ENCODE measurements around the gene MSH2. TPM values are rescaled to one million over a fixed set of nuclear protein-coding genes. Genes with fewer than 3 reads are reported as not detected.
"Not testable (repeated sequence)": the region's sequence is repeated elsewhere in the genome, so short reads cannot be mapped to it uniquely, and the experiment has no call there.

The MSH2 gene
- total RNA-seq, 1 experiment from 2014 or later: 55.3 TPM

- Mint-ChIP-seq H3K4me3 (ENCODE audit: low read depth, unreplicated experiment) (no peak overlapping the region), H3K36me3 (ENCODE audit: insufficient read depth, unreplicated experiment) (no peaks in the 10 kb centered on the region), H3K27ac (ENCODE audit: unreplicated experiment) (no peak overlapping the region), H3K9me3 (ENCODE audit: low read depth, unreplicated experiment) (peaks cover 5% of the 10 kb centered on the region), H3K4me1 (ENCODE audit: low read depth, unreplicated experiment) (no peaks in the 10 kb centered on the region), H3K27me3 (ENCODE audit: unreplicated experiment) (peaks cover 12% of the 10 kb centered on the region)
- CTCF ChIA-PET: no interaction called here
- no peak for TF ChIP-seq CTCF (IDR thresholded peaks at IDR 0.05; ENCODE audit: unreplicated experiment)
- BruUV-seq (replicated peaks): no TSS peak
- no peak for DNase-seq
- intact Hi-C loops (cut with micrococcal nuclease; ENCODE audit: unreplicated experiment): no loop called here
Observed at GRCh38 chr2:47501374-47502200, 98.6 kb downstream of the MSH2 start.

DNA sequence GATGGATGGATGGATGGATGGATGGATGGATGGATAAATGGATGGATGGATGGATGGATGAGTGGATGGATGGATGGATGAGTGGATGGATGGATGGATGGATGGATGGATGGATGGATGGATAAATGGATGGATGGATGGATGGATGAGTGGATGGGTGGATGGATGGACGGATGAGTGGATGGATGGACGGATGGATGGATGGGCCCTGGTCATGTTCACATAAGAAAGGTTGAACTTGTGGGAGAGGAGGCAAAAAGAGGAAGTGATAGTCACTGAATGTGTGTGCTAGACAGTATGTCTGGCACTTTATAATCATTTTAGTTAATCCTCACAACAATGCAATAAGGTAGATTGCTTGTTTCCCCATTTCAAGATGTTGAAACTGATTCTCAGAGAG lies 99.5 kb downstream of the MSH2 start:
- H3K9me3 Mint-ChIP-seq (ENCODE audit: low read depth, unreplicated experiment); H3K27ac Mint-ChIP-seq (ENCODE audit: unreplicated experiment); intact Hi-C loops (cut with micrococcal nuclease; ENCODE audit: unreplicated experiment); CTCF ChIA-PET; BruUV-seq (replicated peaks); H3K4me3 Mint-ChIP-seq (ENCODE audit: low read depth, unreplicated experiment); DNase-seq; H3K4me1 Mint-ChIP-seq (ENCODE audit: low read depth, unreplicated experiment); H3K36me3 Mint-ChIP-seq (ENCODE audit: insufficient read depth, unreplicated experiment): not testable (repeated sequence)
- peaks cover 14% of the 10 kb centered on the region for H3K27me3 Mint-ChIP-seq (ENCODE audit: unreplicated experiment)

DNA sequence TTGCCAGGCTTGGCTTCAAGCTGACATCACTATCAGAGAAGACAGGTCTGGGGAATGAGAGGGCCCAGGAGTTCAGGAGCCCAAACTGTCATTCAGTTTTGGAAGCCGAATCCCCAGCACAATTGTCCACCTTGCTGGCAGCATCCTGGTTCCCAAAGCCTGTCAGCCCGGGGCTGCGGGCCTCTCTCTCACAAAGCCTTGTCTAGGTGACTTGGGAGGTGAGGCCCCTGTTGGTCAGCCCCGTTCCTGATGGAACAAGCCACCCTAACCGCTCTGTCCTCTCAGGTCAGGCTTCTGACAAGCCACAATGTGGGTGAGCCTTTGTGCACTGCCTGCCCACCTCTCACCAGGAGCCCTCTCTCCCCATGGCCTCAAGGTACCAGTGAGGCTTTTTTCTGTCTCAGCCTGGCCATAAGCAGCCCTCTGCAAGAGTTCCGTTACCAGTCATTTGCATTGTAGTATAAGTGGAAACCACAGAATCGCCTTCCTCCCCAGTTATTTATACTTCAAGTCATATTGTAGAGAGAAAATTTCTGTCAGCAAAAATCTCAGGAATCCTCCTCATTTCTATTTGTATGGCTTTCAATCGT lies 100.6 kb downstream of the MSH2 start:
- BruUV-seq (replicated peaks): no TSS peak
- intact Hi-C loops (cut with micrococcal nuclease; ENCODE audit: unreplicated experiment): no loop called here
- no peak for TF ChIP-seq CTCF (IDR thresholded peaks at IDR 0.05; ENCODE audit: unreplicated experiment)
- CTCF ChIA-PET: no interaction called here
- H3K4me3 Mint-ChIP-seq (ENCODE audit: low read depth, unreplicated experiment): no peak overlapping the region
- no peaks in the 10 kb centered on the region for H3K36me3 Mint-ChIP-seq (ENCODE audit: insufficient read depth, unreplicated experiment)
- no peaks in the 10 kb centered on the region for H3K4me1 Mint-ChIP-seq (ENCODE audit: low read depth, unreplicated experiment)
- peaks cover 25% of the 10 kb centered on the region for H3K27me3 Mint-ChIP-seq (ENCODE audit: unreplicated experiment)
- DNase-seq: no peak
- H3K27ac Mint-ChIP-seq (ENCODE audit: unreplicated experiment): no peak overlapping the region
- H3K9me3 Mint-ChIP-seq (ENCODE audit: low read depth, unreplicated experiment): peaks cover 5% of the 10 kb centered on the region

DNA sequence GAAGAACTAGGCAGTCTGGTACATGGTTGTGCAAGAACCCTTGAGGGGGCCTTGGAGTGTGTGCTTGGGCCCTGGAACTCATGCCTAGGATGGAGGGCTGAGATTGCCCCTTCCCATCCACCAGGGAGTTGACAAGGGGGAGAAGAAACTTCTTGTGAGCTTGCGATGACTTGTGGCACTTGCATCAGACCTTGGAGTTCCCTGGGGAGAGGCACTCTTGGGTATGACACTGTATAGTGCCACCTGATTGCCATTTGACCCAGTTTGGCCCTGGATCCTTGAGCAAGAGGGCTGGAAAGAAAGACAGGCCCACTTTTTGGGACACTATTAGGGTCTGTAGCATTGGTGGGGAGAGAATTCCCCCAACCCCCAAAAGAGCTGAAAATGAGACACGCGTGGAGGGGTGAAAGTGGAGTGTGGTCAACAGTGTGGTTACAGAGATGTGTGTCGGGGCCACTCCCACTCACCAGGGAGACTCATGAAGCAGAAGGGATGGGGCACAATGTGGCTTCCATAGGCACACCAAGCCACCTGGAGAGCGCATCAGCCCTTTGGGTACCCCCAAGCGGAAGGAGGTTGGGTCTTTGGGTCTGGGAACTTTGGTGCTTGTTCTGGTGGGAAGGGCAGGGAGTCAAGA lies 101.3 kb downstream of the MSH2 start:
- TF ChIP-seq CTCF (IDR thresholded peaks at IDR 0.05; ENCODE audit: unreplicated experiment): no peak
- Mint-ChIP-seq H3K4me3 (ENCODE audit: low read depth, unreplicated experiment) (no peak overlapping the region), H3K27me3 (ENCODE audit: unreplicated experiment) (peaks cover 27% of the 10 kb centered on the region), H3K4me1 (ENCODE audit: low read depth, unreplicated experiment) (no peaks in the 10 kb centered on the region), H3K9me3 (ENCODE audit: low read depth, unreplicated experiment) (peaks cover 5% of the 10 kb centered on the region), H3K27ac (ENCODE audit: unreplicated experiment) (no peak overlapping the region), H3K36me3 (ENCODE audit: insufficient read depth, unreplicated experiment) (no peaks in the 10 kb centered on the region)
- CTCF ChIA-PET: no interaction called here
- intact Hi-C loops (cut with micrococcal nuclease; ENCODE audit: unreplicated experiment): no loop called here
- no peak for DNase-seq
- no TSS peak for BruUV-seq (replicated peaks)

All from Calu3 (cell line).